Activated CD8-positive, alpha-beta memory T cell treated with anti-CD3 and anti-CD28 coated beads for 36 hours (primary cell): Measurements from ENCODE around the gene MREG. TPM values are rescaled to one million over a fixed set of nuclear protein-coding genes. Genes with fewer than 3 reads are reported as not detected.
"Not testable (repeated sequence)": the region's sequence is repeated elsewhere in the genome, so short reads cannot be mapped to it uniquely, and the experiment has no call there.

Experiments used
- CTCF ChIA-PET: fragments of 350-600 bp; sonication (Branson Sonifier 250); formaldehyde crosslinking; loops from one replicate; lab custom pipeline; 2021; ENCODE audit warnings: antibody characterized with exemption; lab: Charles Lee
- POLR2A ChIA-PET: fragments of 350-600 bp; sonication (Branson Sonifier 250); formaldehyde crosslinking; loops from one replicate; lab custom pipeline; 2021; ENCODE audit warnings: antibody characterized with exemption; lab: Charles Lee
- total RNA-seq, 2 experiments: library from RNA; stranded (reverse); gene quantifications; one replicate each; pipeline ENCODE4 v1.2.3, GENCODE V29; 2021

MREG gene
- total RNA-seq, 2 experiments from 2014 or later, result 22.0 to 23.8 TPM

DNA sequence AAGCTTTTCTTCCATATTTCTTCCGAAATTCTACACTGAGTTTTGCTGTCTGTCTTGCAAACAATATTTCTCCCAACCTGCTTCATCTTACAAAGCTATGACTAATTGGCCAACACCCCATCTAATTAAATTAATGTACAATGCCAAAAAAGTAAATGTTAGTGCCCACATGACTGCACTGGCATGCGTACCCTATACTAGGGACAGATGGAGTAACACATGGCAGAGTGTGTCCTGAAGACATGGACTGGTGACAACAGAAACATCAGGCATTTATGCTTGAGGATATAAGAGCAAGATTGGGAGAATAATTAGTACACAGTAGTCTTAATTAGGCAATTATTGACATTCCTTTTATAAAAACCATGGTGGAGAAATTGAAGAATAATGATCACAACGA lies 66.8 kb downstream of the MREG start:
- POLR2A ChIA-PET, result no interaction called here
- CTCF ChIA-PET, result no interaction called here

DNA sequence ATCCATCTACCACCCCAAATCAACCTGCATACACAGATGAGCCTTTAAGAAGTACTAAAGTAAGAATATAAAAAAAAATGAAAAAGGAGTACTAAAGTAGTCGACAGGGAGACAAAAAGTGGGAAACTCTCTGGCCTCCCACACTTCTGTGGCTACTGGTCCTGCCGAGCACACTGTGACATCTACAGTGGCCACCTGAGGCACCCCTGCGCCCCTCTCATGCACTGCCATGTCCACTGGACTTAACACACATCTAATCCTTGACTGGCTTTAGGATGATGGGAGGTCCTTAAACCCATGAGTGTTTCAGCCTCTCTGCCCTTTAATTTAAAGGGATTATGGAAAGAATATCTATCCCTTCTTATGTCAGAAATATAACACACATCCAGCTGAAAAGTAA lies 71.2 kb downstream of the MREG start:
- POLR2A ChIA-PET, result no interaction called here
- CTCF ChIA-PET, result interaction anchor here (1.6 kb wide), 1 partner anchor 91 kb away, joined by 3 read pairs; no protein-coding TSS in a partner anchor

DNA sequence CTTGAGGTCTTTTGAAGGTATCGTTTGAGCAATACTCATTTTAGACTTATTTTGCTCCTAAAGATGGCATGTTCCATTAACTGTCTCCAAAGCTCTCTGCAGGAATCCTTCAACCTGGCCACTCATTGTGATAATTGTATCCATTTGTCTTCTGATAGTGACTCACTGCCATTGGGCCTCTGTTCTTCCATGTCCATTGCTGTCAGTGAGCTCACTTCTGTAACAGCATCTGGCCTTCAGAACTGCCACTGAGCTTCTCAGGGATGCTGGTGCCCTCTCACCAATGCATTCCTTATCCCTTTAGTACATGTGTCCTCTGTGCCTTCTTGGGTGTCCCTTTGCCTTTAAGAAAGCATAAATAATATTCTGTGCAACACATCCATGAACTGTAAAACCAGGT lies 71.6 kb downstream of the MREG start:
- CTCF ChIA-PET, result interaction anchor here (0.8 to 1.6 kb wide), 2 partner anchors 82 to 92 kb away, joined by 3 read pairs; no protein-coding TSS in a partner anchor
- POLR2A ChIA-PET, result no interaction called here

DNA sequence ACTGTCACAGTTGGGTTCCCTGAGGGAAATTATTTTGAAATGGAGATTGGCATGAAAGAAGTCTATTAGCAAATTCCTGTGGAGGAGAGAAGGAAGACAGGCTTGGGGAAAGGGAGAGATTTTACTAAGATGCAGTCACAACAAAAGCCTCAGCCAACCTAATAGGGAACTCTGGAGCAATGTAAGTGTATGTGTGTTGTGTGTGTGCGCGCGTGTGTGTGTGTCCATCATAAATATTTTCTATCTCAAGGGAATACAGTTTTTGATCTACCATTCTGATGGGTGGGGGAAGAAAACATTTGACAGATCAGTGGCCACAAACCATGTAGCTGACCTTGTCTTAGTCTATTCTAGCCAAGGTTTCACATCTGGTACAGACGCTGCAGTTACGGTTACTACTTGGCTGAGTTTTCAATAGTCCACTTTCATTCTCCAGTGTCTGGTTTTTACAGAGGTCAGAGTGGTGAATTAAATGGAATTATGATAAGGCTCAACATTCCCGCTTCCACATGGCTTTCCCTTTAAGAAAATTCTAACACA lies 72.6 kb downstream of the MREG start:
- CTCF ChIA-PET, result no interaction called here

DNA sequence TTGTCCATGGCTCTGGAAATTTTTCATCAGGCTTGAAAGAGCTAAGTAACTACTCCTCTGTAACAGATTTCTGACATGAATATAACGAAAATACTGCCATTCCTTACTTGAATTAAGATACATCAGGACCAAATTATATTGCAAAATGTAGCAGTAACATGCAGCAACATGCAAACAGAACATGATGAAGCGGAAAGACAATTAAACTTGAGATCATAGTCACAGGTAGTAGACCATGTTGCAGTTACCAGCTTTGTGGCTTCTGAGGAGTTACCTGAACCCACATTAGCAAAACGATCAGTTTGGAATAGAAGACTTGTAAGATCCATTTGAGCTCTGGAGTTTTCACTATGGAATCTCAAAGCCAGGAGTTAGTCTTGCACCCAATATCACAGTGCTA lies 76.2 kb downstream of the MREG start:
- ChIA-PET CTCF (no interaction called here), POLR2A (no interaction called here)

More for the DNA sequence above, 72.6 kb downstream of the MREG start:
- POLR2A ChIA-PET, result no interaction called here

DNA sequence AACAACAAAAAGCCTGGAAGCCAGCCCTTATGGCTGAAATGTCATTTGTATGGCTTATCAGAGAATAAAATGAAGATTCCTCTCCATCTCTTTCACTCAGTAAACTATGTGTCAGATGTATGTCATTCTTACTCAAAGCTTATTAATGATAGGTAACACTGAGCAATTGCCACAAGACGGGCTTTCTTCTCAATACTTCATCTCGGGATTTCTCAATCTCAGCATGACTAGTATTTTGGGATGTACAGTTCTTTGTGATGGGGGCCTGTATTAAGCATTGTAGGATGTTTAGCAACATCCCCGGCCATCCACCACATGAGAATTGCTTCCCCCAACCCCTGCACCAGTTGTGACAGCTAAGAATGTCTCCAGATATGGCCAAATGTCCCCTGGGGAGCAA lies 80.2 kb downstream of the MREG start:
- CTCF ChIA-PET, result interaction anchor here (1.5 kb wide), 1 partner anchor 90 kb away, joined by 4 read pairs; no protein-coding TSS in a partner anchor
- POLR2A ChIA-PET, result interaction anchor here (0.6 kb wide), 1 partner anchor 224 kb away, joined by 3 read pairs; no protein-coding TSS in a partner anchor

DNA sequence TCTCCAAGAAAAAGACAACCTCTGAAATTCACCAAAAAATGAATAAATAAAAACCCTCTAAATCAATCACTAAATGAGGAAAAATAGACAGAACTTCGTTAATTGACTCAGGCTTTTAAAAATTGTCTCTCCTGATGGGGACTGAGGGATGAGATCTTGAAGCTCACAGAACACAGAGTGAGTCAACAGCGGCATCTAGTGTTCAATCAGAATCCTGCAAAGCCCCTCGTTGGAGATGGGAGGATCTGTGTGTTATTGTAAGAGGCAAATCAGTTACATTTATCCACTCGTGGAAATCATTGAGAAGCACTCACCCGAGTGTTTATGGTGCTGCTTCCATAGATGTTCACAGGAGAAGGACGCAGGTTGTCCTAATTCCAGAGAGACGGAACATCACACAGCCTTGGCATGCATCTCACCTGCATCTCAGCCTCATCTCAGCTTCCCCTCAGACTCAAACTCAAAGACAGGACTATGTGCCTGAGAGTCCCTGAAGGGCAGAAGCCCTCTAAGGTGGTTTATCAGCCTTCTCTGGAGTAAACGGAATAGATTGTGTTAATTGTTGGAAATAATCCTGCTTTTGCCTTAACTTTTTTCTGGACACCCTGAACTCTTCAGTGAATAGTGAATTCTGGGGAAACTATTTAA lies 82.0 kb downstream of the MREG start:
- ChIA-PET CTCF (interaction anchor here (1.8 kb wide), 1 partner anchor 17 kb away, joined by 7 read pairs; no protein-coding TSS in a partner anchor), POLR2A (no interaction called here)

DNA sequence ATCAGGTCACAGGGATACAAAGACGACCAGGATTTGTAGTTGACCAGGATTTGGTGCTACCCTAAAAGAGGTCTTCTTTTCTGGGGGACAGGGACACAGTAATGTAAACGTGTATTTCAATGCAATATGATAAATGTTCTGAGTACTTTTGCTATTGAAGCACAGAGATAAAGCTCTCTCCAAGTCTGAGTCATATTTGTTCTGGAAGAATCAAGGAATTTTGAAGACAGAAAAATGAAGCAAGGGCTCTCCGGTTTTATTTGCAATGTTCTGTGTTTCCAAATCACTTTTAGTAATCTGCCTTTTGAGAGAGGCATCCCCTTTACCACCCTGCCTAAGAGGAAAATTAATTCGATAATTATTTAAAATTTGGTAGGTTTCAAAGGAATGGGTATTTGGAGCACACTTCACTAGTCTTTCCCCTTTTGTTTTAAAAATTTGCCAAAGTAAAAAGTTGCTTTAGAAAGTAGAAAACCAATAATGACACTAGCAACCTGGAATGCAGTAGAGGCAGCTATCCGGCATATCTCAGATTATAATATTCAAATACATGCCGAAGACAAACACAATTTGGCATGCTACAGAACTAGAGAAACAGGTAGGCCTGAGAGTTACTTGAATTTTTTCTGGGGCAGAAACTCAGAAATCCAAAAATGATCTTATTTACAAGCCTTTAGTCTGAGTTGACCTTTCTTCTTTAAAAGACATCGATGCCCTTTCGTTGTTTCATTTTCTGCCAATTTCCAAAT lies 82.7 kb downstream of the MREG start:
- CTCF ChIA-PET, result interaction anchor here (1.8 kb wide), 1 partner anchor 16 kb away, joined by 7 read pairs; no protein-coding TSS in a partner anchor

DNA sequence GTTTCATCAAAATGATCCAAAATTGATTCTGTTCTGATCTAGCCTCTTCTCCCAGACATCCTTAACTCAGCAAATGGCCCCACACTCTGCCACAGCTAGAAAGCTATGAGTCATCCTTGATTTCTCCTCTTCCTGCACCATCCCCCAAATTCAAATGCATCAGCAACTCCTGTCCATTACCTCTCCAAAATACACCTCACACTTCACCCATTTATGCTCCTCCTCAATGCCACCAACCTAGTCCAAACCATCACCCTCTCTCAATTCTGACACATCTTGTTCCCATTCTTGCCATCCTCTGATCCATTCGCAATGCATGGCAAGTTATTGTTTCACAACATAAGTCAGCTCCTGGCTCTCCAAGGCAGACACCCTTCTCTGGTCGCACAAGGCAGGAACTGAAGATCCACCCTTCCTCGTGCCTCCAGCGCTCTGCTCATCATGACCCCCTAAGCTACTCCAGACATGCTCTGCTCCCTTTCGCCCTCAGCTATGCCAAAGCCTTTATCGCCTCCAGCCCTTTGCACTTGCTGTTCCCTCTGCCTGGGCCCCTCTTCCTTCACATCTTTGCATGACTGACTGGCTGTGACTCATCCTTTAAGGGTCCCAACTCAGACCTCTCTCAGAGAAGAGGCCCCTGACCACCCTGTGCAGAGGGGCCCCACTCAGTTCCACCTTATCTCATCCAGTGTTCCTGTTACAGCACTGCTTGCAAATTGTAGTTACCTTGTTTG lies 83.6 kb downstream of the MREG start:
- CTCF ChIA-PET, result interaction anchor here (1.8 kb wide), 1 partner anchor 15 kb away, joined by 7 read pairs; no protein-coding TSS in a partner anchor
- POLR2A ChIA-PET, result no interaction called here

More for the DNA sequence above, 82.7 kb downstream of the MREG start:
- POLR2A ChIA-PET, result no interaction called here

DNA sequence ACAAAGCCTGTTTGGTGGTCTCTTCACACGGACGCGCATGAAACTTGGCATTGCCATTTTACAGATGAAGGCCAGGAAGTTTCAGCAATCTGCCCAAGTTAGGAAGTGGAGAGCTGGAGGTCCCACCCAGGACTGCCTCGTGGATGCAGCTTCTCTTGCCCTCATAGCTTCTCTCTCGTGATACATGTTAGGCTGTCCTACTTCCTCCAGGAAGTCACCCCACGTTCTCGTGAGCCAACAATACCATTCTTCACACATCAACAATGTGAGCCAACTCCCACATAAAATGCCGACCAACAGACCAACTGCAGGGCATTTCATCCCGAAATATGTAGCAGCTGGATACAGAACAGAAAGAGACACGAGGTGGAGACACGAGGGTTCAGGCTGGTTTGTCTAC lies 85.3 kb downstream of the MREG start:
- CTCF ChIA-PET, result no interaction called here
- POLR2A ChIA-PET, result interaction anchor here (0.7 kb wide), 1 partner anchor 38 kb away, joined by 3 read pairs; no protein-coding TSS in a partner anchor

DNA sequence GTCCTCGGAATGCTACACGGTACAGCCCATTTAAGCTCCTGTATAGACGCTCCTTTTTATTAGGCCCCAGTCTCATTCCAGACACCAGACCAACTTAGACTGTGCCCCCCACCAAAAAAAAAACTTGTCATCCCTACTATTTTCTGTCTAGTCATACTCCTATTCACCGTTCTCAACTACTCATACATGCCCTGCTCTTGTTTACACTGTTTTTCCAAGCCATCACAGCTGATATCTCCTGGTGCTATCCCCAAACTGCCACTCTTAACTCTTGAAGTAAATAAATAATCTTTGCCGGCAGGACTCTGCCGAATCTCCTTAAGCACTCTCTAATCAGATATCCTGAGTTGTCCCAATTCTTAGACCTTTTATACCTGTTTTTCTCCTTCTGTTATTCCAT lies 86.4 kb downstream of the MREG start:
- CTCF ChIA-PET, POLR2A ChIA-PET: not testable (repeated sequence)

DNA sequence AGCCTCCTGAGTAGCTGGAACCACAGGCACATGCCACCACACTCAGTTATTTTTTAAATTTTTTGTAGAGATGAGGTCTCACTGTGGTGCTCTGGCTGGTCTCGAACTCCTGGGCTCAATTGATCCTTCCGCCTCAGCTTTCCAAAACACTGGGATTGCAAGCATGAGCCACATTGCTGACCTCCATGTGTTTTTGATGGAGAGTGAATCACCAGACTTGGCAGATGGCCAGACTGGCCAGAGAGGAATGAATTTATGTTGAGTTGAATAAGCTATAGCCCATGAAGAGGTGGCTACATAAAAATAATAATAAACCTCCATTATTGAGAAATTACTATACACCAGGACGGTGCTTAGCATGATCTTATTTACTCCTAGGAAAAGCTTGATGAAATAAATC lies 91.5 kb downstream of the MREG start:
- CTCF ChIA-PET, result interaction anchor here (0.6 kb wide), 1 partner anchor 83 kb away, joined by 3 read pairs; no protein-coding TSS in a partner anchor
- POLR2A ChIA-PET, result no interaction called here

DNA sequence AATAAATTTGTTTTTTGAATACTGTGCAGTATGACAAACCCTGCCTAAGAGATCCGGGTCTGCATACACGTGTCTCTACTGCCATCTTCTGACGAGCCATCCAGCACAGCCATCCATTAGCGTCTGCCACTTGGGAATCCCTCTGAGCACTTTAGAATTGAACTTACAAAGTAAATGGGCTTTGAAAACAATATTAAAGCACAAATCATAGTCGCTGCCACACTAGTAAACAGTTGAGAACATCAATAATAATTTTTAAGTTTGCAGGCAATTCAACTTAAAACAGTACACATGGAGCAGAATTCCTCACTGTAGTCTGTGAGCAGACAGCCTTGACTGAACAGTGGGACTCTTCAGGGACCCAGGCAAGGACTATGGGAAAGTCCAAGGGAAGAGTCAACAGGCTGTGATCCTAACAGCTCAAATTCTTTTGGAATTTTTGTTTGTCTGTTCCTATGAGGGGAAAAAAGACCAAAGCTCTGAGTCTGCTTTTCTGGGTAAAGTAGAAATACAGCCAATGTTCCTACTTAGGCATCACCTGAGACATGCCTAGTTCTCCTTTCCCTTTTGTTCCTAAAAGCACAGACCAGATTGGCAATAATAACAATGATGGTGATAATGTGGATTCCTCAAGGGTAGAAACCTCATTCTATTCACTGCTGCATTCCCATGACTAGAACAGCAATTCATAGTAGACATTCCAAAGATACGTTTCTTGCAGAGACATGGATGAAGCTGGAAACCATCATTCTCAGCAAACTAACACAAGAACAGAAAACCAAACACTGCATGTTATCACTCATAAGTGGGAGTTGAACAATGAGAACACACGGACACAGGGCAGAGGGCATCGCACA lies 92.9 kb downstream of the MREG start:
- POLR2A ChIA-PET, result no interaction called here
- CTCF ChIA-PET, result interaction anchor here (1.0 to 1.2 kb wide), 2 partner anchors 12 to 160 kb away, joined by 3 to 5 read pairs; no protein-coding TSS in a partner anchor

DNA sequence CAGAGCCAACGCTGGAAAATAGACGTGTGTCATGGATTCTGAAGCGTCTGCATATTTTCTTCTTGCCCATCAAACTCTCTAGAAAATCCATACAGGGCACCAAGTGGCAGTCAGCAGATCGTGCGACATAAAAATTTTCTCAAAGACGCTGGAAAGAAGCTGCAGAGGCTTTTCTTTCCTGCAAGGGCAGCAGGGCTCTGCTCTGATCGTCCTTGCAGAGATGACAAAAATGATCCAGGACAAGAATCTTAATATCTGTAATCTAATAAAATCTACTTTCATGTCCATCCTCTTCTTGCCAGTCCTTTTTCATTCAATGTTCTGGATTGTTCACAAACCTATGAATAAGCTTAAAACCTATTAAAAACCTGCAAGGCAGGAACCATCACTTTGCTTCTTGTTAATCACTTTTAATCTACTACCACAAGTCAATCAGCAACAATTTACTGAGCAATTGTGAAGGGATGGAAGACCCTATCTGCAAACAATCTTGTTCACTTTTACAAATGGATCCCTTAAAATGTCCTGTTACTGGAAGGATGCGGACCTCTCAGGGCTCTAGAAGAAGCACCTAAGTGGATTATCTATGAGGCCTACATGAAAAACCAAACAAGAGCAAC lies 93.6 kb downstream of the MREG start:
- POLR2A ChIA-PET, result no interaction called here
- CTCF ChIA-PET, result interaction anchor here (1.0 kb wide), 1 partner anchor 159 kb away, joined by 3 read pairs; no protein-coding TSS in a partner anchor

DNA sequence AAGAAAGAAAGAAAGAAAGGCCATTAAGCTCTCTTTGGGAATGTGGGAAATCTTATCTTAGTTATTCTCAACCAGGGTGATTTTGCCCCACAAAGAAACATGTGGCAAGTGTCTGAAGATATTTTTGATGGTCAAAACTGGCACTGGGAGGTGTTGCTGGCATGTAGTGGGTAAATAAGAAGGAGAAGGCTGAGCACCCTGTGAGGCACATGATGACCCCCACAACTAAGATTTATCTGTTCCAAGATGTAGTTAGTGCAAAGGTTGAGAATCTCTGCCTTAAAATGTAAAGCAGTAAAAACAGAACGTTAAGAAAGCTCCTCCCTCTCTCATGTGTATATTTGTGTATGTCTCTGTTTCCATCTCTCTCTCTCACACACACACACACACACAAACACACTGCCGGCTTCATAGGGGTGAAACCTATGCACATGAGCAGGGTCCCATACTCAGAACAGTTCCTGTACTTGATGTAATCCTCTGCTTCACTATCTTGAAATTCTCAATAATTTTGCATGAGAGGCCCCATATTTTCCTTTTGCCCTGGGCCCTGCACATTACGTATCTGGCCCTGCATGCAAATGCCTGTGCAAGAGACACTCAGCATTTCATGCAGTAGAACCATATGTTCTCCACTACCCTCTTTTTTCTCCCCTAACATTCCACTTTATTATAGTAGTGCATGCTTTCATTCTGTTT lies 94.3 kb downstream of the MREG start:
- ChIA-PET POLR2A (no interaction called here), CTCF (interaction anchor here (1.0 kb wide), 1 partner anchor 159 kb away, joined by 3 read pairs; no protein-coding TSS in a partner anchor)

DNA sequence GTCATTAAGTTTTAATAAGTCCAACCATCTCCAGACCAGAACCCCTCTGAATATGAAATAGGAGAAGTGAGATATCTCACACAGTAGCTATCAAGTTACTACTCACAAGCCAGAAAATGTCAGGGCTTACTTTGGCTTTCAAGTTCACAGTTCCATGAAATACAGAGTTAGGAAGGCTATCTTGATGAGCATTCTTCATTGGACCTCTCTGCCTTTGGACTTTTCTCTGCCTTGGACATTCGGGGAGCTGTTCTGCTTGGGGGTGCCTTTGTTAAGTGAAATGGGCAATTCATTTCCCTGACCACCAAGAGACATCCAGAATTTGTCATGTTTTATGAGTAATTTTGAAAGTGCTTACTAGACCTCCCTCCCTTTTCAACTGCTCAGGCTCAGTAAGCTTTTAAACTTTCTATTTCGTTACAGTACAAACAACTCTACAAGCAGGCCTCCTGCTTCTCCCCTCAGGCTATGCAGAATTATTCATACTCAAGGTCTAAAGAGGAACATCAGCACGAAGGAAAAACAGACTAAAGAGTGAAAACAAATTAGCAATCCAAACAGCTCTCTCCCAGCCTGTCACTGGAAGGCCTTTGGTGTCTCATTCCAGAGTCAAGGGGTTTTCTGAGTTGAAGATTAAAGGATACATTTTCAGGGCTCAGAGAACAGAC lies 95.3 kb downstream of the MREG start:
- POLR2A ChIA-PET, result no interaction called here
- CTCF ChIA-PET, result no interaction called here

DNA sequence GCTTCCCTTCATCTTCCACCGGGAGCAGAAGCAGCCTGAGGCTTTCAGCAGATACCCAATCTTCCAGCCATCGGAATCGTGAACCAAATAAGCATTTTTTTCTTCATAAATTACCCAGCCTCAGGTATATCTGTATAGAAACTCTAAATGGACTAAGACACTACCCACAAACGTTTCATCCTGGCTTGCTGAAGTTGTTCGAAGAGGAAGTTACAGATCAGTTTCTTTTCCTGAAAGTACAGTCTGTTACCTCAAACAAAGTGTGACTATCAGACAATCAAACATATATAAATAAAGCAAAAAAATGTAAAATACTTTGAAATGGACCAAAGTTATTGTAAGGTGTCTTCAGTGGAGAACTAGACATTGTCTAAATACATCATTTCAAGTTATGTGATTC lies 97.9 kb downstream of the MREG start:
- POLR2A ChIA-PET, result no interaction called here

More for the DNA sequence above, 97.9 kb downstream of the MREG start:
- CTCF ChIA-PET, result no interaction called here
